NOMO-1 treated with dmso at 0.1 percent for 144 hours (cell line): Measurements from ENCODE around the gene SEC23A.

Experiments
- DNase-seq: peaks from one replicate; lab custom pipeline; 2025; ENCODE audit not compliant: unreplicated experiment; lab: John Stamatoyannopoulos, UW

Gene SEC23A

GRCh38 chr14:38994731-38995130 lies 108.3 kb downstream of the SEC23A start:
- DNase-seq = no peak

GRCh38 chr14:38993981-38994380 lies 109.1 kb downstream of the SEC23A start:
- DNase-seq = no peak

GRCh38 chr14:38992067-38992844 lies 110.8 kb downstream of the SEC23A start:
- DNase-seq = no peak

- no peak for DNase-seq
Measured at GRCh38 chr14:38991299-38991698, 111.7 kb downstream of the SEC23A start.

- DNase-seq = no peak
Measured at GRCh38 chr14:38989922-38990546, 113.0 kb downstream of the SEC23A start.

GRCh38 chr14:38987781-38988180 lies 115.3 kb downstream of the SEC23A start:
- DNase-seq = no peak

GRCh38 chr14:38982837-38983236 lies 120.2 kb downstream of the SEC23A start:
- no peak for DNase-seq

- no peak for DNase-seq
Measured at GRCh38 chr14:38982278-38982677, 120.8 kb downstream of the SEC23A start.
